GM21515 (cell line): Measurements from ENCODE around the gene BAMBI.
"Not testable (repeated sequence)": the region's sequence is repeated elsewhere in the genome, so short reads cannot be mapped to it uniquely, and the experiment has no call there.

Source experiments
- ATAC-seq: cut with Tn5 transposase; IDR thresholded peaks from one replicate; pipeline ENCODE4 v1.9.1; 2021; ENCODE audit not compliant: unreplicated experiment

The BAMBI gene, protein sequence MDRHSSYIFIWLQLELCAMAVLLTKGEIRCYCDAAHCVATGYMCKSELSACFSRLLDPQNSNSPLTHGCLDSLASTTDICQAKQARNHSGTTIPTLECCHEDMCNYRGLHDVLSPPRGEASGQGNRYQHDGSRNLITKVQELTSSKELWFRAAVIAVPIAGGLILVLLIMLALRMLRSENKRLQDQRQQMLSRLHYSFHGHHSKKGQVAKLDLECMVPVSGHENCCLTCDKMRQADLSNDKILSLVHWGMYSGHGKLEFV

DNA sequence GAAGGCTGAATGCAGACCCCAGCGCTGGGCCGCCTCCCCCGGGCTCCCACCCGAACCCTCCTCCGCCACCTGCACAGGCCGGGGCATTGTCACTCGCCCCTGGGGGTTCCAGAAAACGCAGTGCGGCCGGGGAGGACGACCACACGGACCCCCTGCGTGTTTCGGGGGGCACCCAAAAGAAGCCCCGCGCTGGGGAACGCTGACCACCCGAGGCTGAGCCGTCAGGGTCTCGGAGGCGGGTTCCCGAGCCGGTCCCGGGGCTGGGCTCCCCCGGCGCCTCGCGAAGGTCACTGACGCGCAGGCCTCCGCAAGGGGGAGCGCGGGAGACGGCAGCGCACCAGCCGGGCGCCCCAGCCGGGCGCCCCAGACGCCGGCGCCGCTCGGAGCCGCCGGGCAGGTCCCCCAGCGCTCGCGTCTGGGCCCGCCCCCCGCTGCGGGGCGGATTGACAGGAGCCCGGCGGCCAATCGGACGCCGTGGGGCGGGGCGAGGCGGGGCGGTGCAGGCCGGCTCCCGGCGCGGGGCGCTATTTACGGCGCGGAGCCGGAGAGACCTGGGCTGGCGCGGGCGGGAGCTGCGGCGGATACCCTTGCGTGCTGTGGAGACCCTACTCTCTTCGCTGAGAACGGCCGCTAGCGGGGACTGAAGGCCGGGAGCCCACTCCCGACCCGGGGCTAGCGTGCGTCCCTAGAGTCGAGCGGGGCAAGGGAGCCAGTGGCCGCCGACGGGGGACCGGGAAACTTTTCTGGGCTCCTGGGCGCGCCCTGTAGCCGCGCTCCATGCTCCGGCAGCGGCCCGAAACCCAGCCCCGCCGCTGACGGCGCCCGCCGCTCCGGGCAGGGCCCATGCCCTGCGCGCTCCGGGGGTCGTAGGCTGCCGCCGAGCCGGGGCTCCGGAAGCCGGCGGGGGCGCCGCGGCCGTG lies at the start of gene BAMBI:
BAMBI (plus strand) TSS at position 554 of the 920 bp plus-strand sequence. CDS start 377 bp downstream, outside the sequence.
- ATAC-seq: peak; percentile 99

DNA sequence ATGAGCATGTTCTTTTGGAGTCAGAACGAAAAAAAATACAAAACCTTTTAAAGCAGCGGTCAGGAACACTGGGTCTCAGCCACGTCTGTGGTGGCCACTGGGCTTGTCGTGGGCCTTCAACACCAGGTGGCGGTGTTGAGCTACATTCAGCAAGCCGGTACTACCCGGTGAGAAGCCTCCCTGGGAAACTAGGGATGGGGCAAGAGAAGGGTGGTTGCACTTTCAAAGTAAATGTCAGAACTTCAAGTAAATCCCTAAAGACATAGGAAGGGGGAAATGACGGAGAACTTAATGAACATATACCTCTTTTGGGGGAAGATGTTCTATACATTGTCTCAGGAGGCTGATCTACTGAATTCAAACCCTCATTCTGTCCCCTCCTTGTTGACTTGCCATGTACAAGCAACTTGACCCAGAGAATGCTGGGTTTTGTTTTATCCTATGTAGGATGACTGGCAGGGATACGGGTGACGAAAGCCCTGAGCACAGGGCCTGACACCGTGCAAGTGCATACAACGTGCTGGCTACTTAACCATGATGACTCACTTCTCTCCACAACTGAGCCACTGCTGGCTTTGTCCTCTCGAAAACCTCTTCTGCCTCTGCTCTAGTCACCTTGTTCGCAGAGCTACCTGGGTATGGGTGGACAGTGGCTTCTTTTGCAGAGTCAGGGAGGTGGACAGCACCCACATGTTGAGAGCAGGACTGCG lies 49.0 kb upstream of the BAMBI start:
- ATAC-seq: no peak

DNA sequence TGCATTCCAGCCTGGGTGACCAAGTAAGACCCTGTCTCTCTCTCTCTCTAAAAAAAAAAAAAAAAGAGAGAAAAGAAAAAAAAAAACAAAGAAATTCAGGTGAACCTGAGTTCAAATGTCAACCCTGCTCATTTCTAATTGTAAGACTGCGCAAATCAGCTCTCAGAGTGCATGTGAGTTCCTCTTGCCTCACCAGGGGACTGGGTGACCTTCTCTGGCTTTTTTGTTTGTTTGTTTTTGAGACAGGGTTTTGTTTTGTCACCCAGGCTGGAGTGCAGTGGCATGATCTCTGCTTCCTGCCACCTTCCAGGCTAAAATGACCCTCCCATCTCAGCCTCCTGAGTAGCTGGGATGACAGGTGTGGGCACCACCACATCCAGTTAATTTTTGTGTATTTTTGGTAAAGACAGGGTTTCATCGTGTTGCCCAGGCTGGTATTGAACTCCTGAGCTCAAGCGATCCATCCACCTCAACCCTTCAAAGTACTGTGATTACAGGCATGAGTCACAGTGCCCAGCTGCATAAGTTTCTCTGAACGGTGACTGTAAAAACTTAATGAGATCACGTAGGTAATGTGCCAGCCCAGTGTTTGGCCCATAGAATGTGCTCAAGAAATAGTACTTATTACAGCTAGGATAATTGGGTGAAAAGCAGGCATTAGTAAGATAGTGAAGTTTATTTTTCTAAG lies 45.3 kb upstream of the BAMBI start:
- no peak for ATAC-seq

DNA sequence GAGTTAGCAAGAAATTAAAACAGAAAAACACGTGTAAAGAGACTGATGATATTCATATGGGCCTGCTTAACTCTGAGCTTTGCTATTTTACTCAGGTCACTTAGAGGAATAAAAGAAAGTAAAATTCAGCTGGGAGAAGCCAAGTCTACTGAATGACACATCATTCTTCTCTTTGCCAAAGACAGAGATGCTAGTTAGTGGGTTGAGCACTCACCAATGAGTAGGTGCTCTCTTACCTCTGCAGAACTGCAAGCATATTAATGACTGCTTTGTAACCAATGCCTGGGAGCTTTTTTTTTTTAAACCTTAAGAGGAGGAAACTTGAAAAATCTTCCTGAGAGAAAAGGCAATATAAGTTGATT lies 44.8 kb upstream of the BAMBI start:
- no peak for ATAC-seq

DNA sequence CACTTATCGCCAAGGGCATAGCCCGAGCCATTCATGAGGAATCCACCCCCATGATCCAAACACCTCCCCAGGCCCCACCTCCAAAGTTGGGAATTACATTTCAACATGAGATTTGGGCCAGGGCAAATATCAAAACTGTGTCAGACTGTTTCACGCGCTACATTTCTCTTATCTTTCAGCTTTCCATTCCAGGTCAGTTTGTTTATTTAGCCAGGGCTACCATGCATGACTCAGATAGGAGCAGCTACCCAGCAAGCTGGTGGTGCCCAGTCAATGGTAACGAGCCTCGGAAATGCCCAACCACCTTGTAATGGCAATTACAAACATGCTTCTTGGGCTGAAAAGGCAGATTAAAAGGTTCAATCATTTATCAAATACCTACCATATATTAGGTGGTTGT lies 43.6 kb upstream of the BAMBI start:
- ATAC-seq: no peak

DNA sequence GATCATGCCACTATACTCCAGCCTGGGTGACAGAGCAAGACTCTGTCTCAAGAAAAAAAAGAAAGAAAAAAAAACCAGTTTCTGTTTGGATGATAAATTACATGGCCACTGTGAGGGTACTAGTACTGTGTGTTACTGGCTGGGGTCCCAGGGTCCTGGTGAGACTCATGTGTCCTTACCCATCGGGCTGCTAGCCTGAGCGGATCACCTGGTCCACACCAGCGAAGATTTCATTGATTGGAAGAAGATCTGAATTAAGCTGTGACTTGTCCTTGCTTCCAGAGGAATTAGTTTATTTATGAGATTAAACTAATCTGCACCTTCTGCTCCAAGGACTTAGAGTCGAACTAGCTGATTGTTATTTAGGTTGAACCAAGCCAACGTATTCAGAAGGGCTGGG lies 40.0 kb upstream of the BAMBI start:
- ATAC-seq: no peak

DNA sequence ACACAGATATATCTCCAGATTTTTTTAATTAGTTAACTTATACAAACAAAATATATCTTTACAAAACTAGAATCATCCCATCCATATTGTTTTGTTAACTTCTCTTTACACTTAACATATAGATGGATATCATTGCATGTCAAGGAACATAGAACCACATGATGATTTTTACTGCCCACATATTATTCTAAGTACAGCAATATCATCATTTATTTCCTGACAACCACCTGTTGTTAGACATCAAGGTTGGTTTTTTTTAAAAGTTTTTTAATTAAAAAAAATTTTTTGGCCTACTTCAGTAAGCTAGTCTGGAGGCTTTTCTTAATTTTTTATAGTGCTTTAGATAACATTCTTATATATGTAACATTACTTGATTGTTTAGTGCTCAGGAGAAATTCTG lies 38.9 kb upstream of the BAMBI start:
- ATAC-seq: no peak

DNA sequence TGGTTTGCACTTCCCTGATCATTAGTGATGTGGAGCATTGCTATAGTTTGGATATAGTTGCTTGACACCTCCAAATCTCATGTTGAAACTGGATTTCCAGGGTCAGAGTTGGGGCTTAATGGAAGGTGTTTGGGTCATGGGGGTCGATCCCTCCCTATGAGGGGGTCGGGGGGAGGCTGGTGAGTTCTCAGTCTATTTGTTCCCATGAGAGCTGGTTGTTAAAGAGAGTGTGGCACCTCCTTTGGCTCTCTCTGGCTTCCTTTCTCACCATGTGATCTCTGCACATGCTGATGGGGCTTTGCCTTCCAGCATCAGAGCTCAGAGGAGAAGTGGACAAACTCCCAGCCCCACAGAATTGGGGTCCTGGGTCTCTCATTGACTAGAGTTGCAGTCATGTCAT lies 36.8 kb upstream of the BAMBI start:
- ATAC-seq: no peak

DNA sequence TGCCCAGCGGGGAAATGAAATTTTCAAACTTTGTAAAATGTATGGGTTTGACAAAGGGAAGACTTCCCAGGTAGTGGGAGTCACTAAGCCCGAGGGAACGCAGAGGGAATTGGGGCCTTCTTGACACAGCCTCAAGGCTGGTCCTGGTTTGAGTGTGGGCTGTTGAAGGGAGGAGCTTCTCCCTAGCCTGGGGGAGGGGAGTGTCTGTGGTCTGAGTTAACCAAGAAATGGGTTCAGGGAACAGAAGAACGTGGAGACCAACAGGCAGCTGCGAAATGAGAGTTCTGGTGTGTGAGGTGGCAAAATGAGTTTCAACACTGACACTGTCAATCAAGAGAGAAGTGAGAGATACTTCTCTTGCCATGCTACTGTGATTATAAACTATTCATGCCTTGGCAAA lies 32.7 kb upstream of the BAMBI start:
- no peak for ATAC-seq

DNA sequence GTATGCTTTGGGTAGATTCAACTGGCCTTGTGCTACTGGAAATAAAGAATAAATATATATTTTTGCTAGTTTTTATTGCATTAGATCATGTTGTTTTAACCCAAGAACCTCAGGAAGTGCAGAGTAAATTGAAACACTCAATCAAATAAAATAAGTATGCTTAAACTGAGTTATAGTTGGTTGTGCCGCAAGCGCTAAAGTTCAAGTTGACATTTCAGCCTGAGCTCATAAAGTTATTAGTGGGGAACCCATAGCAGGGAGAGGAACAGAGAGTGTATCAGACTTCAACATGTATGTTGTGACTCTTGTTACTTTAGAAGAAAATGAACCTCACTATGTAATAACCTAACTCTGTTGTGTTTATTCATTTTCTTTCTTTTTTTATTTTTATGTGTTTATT lies 25.2 kb upstream of the BAMBI start:
- ATAC-seq: no peak

DNA sequence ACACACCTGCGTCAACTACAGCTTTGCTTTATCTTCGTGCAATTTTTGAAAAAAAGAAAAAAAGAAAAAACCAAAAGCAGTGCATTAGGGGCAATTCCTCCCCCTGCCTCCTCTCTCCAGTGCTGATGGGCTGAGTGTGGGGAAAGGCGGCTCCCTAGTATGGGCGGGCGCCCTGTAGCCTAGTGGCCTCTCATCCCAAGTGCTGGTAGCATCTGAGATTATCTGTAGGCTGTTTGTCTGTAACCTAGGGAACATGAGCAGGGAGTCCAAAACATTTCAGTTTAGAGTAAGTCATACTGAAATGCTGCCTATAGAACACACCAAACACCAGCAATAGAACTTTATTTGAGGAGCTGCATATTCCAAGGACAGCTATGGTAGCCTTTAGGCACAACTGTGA lies 24.6 kb upstream of the BAMBI start:
- ATAC-seq: no peak

DNA sequence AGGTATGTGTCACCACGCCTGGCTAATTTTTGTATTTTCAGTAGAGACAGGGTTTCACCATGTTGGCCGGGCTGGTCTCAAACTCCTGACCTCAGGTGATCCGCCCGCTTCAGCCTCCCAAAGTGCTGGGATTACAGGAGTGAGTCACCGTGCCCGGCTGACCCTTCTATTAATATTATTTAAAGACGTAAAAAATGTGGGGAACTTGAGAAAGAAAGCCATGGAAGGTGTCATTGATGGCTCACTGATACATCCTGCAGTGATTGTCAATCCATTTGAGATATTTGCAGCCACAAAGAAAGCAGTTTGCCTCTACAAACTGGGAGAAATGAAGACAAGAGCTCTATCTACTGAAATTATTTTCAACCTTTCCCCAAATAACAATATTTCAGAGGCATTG lies 18.5 kb upstream of the BAMBI start:
- not testable (repeated sequence) for ATAC-seq

DNA sequence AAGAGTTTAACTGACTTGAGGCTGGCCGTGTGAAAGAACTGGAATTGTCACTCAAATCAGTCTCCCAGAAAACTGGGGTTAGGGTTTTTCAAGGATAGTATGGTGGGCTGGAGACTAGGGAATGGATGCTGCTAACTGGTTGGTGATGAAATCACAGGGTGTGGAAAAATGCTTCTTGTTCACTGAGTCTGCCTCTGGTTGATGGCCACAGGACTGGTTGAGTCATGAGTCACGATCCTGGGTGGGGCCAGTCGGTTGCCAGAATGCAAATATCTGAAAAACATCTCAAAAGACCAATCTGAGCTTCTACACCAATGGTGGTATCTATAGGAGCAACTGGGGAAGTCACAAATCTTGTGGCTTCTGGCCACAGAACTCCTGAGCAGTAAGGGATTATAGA lies 16.3 kb upstream of the BAMBI start:
- no peak for ATAC-seq

DNA sequence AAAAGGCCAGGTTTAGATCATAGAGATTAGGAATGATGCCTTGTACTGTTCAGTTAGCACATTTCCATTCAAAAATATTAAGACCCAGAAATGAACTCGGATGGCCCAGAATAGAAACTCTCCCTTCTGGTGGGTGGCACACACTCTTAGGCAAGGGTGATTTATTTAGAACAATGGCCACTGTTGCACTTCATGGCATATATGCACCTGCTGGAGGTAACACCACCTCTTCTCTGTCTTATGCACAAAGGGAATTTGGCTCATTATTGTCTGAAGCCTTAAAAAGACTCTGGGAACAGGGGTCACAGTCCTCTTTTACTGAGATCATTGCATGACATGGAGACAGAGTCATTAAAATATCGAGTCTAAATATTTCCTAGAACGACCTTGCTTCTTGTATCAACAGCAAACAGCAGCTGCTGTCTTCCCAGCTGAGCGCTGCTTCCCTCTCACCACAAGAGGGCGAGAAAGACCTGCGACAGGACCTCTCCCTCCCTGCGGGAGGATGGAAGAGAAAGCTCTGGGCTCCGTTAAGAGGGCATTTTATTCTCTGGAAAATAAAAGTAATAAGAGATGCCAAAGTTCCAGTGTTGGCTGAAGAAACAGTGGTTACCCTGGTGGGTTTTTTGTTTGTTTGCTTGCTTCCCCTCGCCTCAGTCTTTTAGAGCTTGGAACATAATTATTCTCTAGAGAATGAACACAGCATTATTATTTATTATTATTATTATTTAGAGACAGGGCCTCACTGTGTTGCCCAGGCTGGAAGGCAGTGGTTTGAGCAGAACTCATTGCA lies 13.5 kb upstream of the BAMBI start:
- ATAC-seq: peak; percentile 88

DNA sequence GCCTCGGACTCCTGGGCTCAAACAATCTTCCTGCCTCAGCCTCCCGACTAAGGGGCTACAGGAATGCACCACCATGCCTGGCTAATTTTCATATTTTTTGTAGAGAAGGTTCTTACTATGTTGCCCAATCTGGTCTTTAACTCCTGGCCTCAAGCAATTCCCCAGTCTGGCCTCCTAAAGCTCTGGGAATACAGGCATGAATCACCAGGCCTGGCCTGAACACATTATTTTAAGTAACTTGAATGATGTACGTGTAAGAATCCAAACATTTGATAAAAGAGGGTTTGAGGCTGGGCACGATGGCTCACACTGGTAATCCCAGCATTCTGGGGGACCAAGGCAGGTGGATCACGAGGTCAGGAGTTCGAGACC lies 13.0 kb upstream of the BAMBI start:
- ATAC-seq: no peak

DNA sequence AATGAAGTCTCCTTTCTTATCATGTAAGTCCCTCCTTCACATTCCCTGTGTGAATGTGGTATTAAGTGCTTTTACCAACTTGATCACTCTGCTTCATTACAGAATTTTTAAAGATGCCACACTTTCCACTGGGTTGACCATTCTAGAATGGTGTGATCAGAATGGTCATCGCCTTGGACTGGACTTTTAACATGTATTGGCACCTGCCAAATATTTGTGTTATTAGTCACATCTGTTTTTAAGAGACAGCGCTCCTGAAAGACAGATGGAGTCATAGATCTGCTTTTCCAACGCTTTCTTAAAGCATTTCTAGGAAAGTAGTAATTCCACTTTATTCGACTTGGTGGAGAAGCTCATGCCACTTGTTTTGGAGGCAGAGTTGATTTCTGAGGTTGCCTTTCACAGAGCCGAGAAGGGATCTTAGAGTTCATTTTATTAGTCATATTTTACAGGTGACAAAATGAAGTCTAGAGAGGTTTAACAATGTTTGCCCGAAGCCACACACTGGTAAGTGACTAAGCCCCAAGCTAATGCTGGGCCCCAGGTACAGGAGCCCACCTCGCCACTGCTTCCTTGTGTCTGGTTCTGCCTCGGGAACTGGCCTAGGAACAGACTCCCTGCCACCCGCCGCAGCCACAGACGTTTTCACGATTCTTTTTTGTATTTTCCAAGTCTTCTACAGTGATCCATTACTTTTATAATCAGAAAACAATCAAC lies 10.4 kb upstream of the BAMBI start:
- ATAC-seq: no peak

DNA sequence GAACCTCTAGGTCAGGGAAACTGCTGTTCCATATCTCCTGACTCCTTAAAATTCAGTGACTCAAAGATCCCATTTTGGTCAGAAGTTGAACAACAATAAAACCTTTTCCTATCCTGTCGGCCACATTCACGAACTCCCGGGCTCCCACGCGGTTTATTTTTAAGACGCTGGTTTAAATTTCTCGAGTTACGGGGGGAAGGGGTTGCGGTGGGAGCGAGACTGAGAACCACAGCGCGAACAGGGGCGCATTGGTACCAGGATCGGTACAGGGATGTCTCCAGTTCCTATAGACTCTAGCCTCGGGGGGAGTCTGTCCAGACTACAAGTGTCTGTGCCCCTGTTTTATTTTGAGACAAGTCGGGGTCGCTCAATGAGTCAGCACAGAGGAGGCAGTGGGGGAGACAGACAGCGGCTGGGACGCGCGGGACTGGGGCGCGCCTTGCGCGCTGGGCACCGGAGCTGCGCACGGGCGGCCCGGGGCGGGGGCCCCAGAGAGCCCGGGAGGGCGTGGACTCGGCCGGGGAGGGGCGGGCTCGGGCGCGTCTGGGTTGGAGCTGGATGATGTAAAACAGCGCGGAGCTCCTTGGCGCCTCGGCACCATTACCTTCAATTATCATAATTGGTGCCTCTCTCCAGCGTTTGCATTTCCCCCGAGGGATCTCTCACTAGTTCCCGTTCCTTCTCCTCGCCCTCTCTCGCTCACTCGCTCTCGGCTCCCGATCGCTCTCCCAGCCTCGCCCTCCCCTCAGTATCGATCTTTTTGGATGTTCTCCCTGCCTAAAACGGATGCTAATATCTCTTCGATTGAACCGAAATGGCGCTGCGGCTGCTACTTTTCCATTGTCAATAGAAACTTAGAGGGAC lies 8.7 kb upstream of the BAMBI start:
- no peak for ATAC-seq

DNA sequence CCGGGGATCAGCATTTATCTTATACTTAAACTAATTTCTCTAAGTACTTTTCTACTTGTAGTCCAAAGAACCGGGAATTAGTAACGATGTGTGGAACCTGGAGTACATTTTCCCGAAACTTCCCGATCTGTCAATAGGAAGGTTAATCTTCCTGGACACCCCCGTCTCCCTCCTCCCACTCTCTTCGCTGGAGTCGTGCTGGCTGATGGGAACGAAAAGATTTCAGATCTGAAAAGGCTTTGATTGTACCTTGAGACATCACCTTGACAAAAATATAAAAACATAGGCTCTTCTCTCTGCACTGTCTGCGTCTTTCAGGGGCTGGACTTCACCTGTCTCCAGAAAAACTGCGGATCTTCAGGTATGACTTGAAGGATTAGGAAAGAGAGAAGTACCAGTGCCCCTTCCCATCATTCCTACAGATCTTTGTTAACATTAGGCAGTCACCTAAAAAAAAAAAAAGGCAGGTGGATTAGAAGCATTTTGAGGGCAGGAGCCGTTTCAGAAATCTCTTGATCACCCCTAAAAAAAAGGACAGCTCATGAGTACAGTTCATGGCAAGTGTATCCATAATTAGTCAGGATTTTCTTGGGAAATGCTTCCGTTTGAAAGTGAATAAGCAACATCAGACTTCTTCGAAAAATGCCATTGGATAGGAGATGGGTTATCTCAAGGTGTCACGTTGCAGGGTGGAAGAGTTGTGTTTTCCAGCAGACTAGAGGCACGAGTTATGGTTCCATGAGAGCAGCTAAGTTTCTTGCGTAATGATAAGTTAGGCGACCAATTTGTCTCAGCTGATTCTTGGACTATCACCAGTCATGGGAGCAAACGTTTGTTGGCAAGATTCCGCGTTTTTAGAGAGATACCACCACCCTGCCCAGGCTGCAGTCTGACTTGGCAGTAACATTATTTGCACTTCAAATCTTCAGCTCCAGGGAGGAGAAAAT lies 7.8 kb upstream of the BAMBI start:
- no peak for ATAC-seq
